ENCODE measurements around the gene RNF144A.

DNA sequence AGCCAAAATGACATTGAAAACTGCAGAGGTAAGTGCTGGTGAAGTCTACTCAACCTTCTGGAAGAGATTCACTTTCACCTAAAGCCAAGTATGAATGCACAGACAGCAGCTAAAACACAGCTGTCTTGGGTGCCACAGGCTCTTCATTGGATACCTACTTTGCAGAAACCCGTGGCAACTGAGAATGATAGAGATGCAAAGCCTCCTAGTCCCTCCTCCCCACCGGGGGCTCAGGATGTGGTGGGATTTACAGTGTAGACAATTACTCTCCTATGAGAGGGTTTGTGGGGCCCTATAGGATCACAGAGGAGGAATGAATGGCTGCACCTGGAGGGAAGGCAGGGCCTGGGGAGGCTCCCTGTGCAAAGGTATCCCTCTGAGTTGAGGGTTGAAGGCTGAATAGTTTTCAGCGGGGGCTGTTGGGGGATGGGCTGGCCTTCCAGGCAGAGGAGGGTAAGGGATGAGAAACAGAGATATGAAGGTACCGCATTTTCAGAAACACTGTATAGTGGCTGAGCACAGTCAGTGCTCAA is 131.6 kb downstream of the RNF144A start:
- TF ChIP-seq, protein P1, sequence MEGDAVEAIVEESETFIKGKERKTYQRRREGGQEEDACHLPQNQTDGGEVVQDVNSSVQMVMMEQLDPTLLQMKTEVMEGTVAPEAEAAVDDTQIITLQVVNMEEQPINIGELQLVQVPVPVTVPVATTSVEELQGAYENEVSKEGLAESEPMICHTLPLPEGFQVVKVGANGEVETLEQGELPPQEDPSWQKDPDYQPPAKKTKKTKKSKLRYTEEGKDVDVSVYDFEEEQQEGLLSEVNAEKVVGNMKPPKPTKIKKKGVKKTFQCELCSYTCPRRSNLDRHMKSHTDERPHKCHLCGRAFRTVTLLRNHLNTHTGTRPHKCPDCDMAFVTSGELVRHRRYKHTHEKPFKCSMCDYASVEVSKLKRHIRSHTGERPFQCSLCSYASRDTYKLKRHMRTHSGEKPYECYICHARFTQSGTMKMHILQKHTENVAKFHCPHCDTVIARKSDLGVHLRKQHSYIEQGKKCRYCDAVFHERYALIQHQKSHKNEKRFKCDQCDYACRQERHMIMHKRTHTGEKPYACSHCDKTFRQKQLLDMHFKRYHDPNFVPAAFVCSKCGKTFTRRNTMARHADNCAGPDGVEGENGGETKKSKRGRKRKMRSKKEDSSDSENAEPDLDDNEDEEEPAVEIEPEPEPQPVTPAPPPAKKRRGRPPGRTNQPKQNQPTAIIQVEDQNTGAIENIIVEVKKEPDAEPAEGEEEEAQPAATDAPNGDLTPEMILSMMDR (IDR thresholded peaks at IDR 0.05 in 2 of 3, conservative IDR thresholded peaks at IDR 0.05 in 1 of 3; ENCODE audit: control insufficient read depth in 2 of 3, extremely low read depth in 1 of 3, insufficient read depth in 1 of 3, low read depth in 3 of 3, low read length in 3 of 3) = no peak
- TF ChIP-seq GABPA (IDR thresholded peaks at IDR 0.05; ENCODE audit: low read depth) (no peak), FOXK2 (IDR thresholded peaks at IDR 0.05) (no peak)
- TF ChIP-seq, protein P2, sequence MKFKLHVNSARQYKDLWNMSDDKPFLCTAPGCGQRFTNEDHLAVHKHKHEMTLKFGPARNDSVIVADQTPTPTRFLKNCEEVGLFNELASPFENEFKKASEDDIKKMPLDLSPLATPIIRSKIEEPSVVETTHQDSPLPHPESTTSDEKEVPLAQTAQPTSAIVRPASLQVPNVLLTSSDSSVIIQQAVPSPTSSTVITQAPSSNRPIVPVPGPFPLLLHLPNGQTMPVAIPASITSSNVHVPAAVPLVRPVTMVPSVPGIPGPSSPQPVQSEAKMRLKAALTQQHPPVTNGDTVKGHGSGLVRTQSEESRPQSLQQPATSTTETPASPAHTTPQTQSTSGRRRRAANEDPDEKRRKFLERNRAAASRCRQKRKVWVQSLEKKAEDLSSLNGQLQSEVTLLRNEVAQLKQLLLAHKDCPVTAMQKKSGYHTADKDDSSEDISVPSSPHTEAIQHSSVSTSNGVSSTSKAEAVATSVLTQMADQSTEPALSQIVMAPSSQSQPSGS (IDR thresholded peaks at IDR 0.05; ENCODE audit: low read length) = no peak
